Lower leg skin (tissue), 4 donors: ENCODE results near the gene HSPB9. TPM values are rescaled to one million over a fixed set of nuclear protein-coding genes. Genes with fewer than 3 reads are reported as not detected.
"Not testable (repeated sequence)": the region's sequence is repeated elsewhere in the genome, so short reads cannot be mapped to it uniquely, and the experiment has no call there.

Experiments
- DNase-seq, 2 donors: peaks; one replicate each; pipeline ENCODE4 v3.0.0-alpha.2; 2019; ENCODE audit warnings: low spot score in 2 of 2
- H3K4me3 ChIP-seq: fragments of 200-600 bp; sonication (generic); 2 replicates; pipeline ENCODE4 v1.5.1; 2017; ENCODE audit warnings: mild to moderate bottlenecking, low read depth; ENCODE audit not compliant: poor library complexity, severe bottlenecking
- CTCF ChIP-seq, 3 donors: fragments of 450-650 bp; IDR thresholded peaks; one replicate each; pipeline ENCODE4 v1.5.1; 2016; ENCODE audit warnings: antibody characterized with exemption in 3 of 3, mild to moderate bottlenecking in 3 of 3, moderate library complexity in 2 of 3
- POLR2A ChIP-seq, 2 donors: fragments of 450-650 bp; IDR thresholded peaks; one replicate each; pipeline ENCODE4 v1.6.1; 2016 to 2017; ENCODE audit warnings: antibody characterized with exemption in 2 of 2, mild to moderate bottlenecking in 1 of 2, moderate library complexity in 1 of 2
- WGBS, 2 donors: methylation state at CpG; one replicate each; pipeline ENCODE4 v1.1.5; 2018; 5-methylcytosine and 5-hydroxymethylcytosine counted together
- intact Hi-C: fragments of 100-400 bp; cut with DNase I; formaldehyde crosslinking; loops from one replicate; pipeline ENCODE4 v1.15.0; 2023; ENCODE audit warnings: low total_unique reads
- total RNA-seq, 4 donors: library from RNA; depleted of rRNA; stranded (reverse); fragments of >200 nt; gene quantifications; one replicate each; pipeline ENCODE4 v1.1.0, GENCODE V29; 2016

The HSPB9 gene
- total RNA-seq, 4 donors from 2014 or later, result 0.23 TPM; not detected in 3

- WGBS, 2 donors, result 23 to 33% methylated on average over 4 of the region's 4 CpGs
- no peak overlapping the region for H3K4me3 ChIP-seq
- intact Hi-C loops, result no loop called here
- no peak for DNase-seq
- TF ChIP-seq CTCF (IDR thresholded peaks at IDR 0.05), result no peak
Observed at GRCh38 chr17:42133461-42134041, 10.9 kb downstream of the HSPB9 start.

DNA sequence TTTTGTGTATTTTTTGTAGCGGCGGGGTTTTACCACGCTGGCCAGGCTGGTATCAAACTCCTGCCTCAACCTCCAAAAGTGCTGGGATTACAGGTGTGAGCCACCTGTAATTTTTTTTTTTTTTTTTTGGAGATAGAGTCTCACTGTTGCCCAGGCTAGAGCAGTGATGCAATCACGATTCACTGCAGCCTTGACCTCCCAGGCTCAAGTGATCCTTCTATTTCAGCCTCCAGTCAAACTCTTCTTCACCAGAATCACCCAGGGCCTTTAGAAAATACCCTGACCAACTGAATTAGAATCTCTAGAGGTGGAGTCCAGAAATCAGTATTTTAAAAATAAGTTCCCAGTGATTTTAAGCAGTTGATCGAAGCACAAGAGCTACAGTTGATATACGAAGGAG is 12.5 kb downstream of the HSPB9 start:
- intact Hi-C loops, result no loop called here
- WGBS, 2 donors, result 94 to 96% methylated on average over 6 of the region's 6 CpGs
- no peak for DNase-seq
- TF ChIP-seq POLR2A (IDR thresholded peaks at IDR 0.05) (no peak), CTCF (IDR thresholded peaks at IDR 0.05) (no peak)
- H3K4me3 ChIP-seq, result no peak overlapping the region

- no peak for DNase-seq
- H3K4me3 ChIP-seq, result no peak overlapping the region
- TF ChIP-seq POLR2A (IDR thresholded peaks at IDR 0.05), result no peak
- peak in 1 of 3 donors; percentile 57 for TF ChIP-seq CTCF (IDR thresholded peaks at IDR 0.05)
- intact Hi-C loops, result no loop called here
- 65 to 71% methylated on average over 15 of the region's 15 CpGs for WGBS, 2 donors
Observed at GRCh38 chr17:42135664-42136653, 13.4 kb downstream of the HSPB9 start.

DNA sequence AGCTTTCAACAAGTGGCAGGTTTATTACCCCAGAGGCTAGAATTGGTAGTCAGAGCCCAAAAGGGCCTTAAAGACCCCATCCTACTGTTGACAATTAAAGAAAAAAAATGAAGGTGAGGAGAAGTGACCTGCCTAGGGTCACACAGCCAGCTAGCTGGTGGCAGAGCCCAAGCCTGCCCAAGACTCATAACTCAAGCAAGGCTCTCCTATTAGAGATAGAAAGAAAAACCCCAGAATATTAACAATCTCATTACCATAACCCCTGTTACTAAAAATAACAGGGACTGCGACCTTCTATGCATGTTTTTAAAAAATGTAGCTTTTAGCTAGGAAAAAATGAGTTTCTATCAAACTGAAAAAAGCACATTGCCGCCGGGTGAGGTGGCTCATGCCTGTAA is 14.0 kb downstream of the HSPB9 start:
- WGBS, 2 donors, result 83% methylated on average over 3 of the region's 3 CpGs
- intact Hi-C loops, result no loop called here
- TF ChIP-seq POLR2A (IDR thresholded peaks at IDR 0.05) (no peak), CTCF (IDR thresholded peaks at IDR 0.05) (no peak)

GRCh38 chr17:42138749-42139492 is 16.3 kb downstream of the HSPB9 start:
- no peak overlapping the region for H3K4me3 ChIP-seq
- intact Hi-C loops, result no loop called here
- TF ChIP-seq POLR2A (IDR thresholded peaks at IDR 0.05) (no peak), CTCF (IDR thresholded peaks at IDR 0.05) (no peak)
- no peak for DNase-seq
- 68 to 79% methylated on average over 7 of the region's 7 CpGs for WGBS, 2 donors

More for the DNA sequence above, 14.0 kb downstream of the HSPB9 start:
- no peak overlapping the region for H3K4me3 ChIP-seq
- DNase-seq, result no peak

- H3K4me3 ChIP-seq, DNase-seq, intact Hi-C loops: not testable (repeated sequence)
- WGBS, 2 donors, result 92 to 99% methylated on average over 7 of the region's 7 CpGs
Observed at GRCh38 chr17:42140690-42141089, 18.1 kb downstream of the HSPB9 start.
